NCI-H1417 treated with DMSO at 0.1 percent for 48 hours (cell line): Measurements from ENCODE around the gene NUAK1.
"Not testable (repeated sequence)": the region's sequence is repeated elsewhere in the genome, so short reads cannot be mapped to it uniquely, and the experiment has no call there.

ENCODE experiments used
- DNase-seq: peaks from one replicate; lab custom pipeline; 2025; lab: John Stamatoyannopoulos, UW

NUAK1 gene

GRCh38 chr12:106031761-106032622 is 106.8 kb downstream of the NUAK1 start:
- no peak for DNase-seq

- DNase-seq: no peak
These were observed 108.3 kb downstream of the NUAK1 start for GRCh38 chr12:106030210-106031071.

- DNase-seq: no peak
These were observed 109.2 kb downstream of the NUAK1 start for GRCh38 chr12:106029532-106029931.

GRCh38 chr12:106027911-106028310 is 110.8 kb downstream of the NUAK1 start:
- no peak for DNase-seq

GRCh38 chr12:106027286-106027685 is 111.5 kb downstream of the NUAK1 start:
- DNase-seq: no peak

GRCh38 chr12:106025129-106025528 is 113.6 kb downstream of the NUAK1 start:
- DNase-seq: no peak

GRCh38 chr12:106023039-106023438 is 115.7 kb downstream of the NUAK1 start:
- DNase-seq: no peak

- DNase-seq: no peak
These were observed 116.2 kb downstream of the NUAK1 start for GRCh38 chr12:106022568-106023012.

GRCh38 chr12:106021516-106021915 is 117.2 kb downstream of the NUAK1 start:
- DNase-seq: no peak

- no peak for DNase-seq
These were observed 118.0 kb downstream of the NUAK1 start for GRCh38 chr12:106020736-106021135.

- no peak for DNase-seq
These were observed 119.6 kb downstream of the NUAK1 start for GRCh38 chr12:106019144-106019543.

- no peak for DNase-seq
These were observed 120.5 kb downstream of the NUAK1 start for GRCh38 chr12:106018286-106018685.

- not testable (repeated sequence) for DNase-seq
These were observed 122.0 kb downstream of the NUAK1 start for GRCh38 chr12:106016601-106017278.

- DNase-seq: no peak
These were observed 123.1 kb downstream of the NUAK1 start for GRCh38 chr12:106015646-106016045.

- DNase-seq: no peak
These were observed 124.8 kb downstream of the NUAK1 start for GRCh38 chr12:106013941-106014340.
